Measurements from ENCODE around the gene COLGALT1.

COLGALT1 gene

GRCh38 chr19:17623224-17623935, 67.9 kb downstream of the COLGALT1 start:
- no peak for DNase-seq (ENCODE audit: low spot score)

DNA sequence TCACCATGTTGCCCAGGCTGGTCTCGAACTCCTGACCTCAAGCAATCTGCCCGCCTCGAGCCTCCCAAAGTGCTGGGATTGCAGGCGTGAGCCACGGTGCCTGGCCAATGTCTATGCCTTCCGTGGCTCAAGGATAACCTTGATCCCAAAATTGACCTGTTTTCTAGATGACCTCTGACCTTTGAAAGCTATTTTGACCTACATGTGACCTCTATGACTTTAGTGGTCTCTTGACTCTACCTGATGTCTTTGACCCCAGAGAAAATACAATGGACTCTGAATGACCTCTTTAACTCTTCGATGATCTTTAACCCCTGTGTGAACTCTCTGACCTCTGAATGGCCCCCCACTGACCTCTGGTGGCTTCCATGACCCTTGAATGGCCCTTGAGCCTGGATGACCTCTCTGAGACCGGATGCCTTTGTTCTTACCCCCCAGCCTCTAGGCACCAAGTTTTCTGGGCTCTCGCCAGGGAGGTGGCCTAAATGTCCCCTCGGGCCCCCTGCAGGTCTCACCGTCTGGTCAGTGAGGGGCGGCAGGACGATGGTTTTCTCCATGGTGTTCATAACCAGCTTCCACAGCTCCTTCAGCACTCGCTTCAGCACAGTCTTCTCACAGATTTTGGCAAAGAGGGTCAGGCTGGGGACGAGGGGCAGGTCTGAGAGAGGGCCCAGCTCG, 69.0 kb downstream of the COLGALT1 start:
- no peak for DNase-seq (ENCODE audit: low spot score)

DNA sequence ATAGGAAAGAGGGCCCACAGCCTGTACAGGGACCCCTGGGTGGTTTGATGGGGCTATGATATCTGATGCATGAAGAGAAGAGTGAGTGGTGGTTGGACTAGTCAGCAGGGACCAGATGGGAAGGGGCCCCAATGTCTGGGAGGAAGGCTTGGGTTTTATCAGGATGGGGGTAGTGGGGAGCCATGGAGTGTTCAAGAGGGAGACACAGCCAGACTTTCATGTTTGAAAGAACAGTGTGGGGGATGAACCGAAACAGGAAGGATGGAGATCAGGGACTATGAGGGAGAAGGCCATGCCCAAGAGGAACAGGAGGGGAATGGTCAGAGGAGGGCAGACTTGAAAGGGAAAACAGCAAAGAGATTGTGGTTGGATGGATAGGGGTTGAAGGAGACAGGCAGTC, 69.6 kb downstream of the COLGALT1 start:
- DNase-seq (ENCODE audit: low spot score), result no peak

GRCh38 chr19:17625980-17626379, 70.5 kb downstream of the COLGALT1 start:
- DNase-seq (ENCODE audit: low spot score), result no peak

- no peak for DNase-seq (ENCODE audit: low spot score)
Observed at GRCh38 chr19:17626456-17627015, 71.1 kb downstream of the COLGALT1 start.

DNA sequence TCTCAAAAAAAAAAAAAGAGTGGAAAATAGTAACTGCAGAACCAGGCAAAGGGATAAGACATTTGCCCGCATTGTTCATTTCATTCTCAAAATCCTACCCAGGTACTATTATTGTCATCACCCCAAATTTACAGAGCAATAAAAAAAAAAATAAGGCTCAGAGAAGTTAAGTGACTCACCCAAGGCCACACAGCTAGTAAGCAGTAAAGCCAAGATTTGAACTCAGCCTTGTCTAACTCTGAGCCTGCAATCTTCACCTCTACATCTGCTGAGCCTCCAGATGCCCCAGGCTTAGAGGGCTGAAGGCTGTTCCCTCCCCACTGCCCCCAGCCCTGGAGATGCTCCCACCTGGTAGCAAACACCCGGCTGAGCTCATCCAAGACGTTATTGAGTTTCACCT, 71.7 kb downstream of the COLGALT1 start:
- DNase-seq (ENCODE audit: low spot score), result no peak

DNA sequence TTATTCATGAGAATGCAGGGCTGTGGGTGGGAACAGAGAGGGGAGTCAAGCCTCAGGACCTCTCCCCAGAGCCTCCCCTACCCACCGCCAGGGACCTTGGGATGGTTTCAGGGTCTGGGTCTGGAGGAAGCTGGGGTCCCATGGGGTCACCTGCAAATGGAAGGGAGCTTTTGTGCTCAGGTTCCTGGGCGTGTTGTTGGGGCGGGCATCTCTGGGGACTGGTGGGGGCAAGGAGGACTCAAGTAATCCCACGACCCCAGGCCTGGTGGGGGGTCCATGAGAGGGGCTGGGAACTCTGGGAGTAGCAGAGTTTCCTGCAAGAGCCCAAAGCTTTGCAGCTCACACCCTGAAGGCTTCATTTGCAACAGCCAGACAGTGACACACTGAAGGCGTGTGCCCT, 72.5 kb downstream of the COLGALT1 start:
- DNase-seq (ENCODE audit: low spot score), result no peak

DNA sequence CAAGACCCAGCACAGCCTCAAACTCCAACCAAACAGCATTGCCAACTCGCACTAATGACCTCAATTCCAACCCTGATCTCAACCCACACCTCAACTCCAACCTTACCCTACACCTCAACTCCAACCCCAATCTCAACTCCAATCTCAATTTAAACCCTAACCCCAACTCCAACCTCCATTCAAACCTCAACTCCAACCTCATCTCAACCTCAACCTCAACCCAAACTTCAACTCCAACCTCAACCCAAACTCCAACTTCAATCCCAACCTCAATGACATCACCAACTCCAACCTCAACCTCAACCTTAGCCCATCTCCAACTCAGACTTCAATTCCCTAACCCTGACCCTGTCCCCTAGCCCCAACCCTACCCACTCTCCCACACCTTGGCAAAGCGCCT, 74.3 kb downstream of the COLGALT1 start:
- no peak for DNase-seq (ENCODE audit: low spot score)

GRCh38 chr19:17632577-17632976, 77.1 kb downstream of the COLGALT1 start:
- DNase-seq (ENCODE audit: low spot score), result no peak

Data from HuH-7.5 (cell line).